Cortex of kidney (tissue), 1 donor: ENCODE data around the gene VPS18.

ENCODE experiments used
- DNase-seq: peaks from one replicate; lab custom pipeline; 2025; lab: John Stamatoyannopoulos, UW

VPS18 gene

DNA sequence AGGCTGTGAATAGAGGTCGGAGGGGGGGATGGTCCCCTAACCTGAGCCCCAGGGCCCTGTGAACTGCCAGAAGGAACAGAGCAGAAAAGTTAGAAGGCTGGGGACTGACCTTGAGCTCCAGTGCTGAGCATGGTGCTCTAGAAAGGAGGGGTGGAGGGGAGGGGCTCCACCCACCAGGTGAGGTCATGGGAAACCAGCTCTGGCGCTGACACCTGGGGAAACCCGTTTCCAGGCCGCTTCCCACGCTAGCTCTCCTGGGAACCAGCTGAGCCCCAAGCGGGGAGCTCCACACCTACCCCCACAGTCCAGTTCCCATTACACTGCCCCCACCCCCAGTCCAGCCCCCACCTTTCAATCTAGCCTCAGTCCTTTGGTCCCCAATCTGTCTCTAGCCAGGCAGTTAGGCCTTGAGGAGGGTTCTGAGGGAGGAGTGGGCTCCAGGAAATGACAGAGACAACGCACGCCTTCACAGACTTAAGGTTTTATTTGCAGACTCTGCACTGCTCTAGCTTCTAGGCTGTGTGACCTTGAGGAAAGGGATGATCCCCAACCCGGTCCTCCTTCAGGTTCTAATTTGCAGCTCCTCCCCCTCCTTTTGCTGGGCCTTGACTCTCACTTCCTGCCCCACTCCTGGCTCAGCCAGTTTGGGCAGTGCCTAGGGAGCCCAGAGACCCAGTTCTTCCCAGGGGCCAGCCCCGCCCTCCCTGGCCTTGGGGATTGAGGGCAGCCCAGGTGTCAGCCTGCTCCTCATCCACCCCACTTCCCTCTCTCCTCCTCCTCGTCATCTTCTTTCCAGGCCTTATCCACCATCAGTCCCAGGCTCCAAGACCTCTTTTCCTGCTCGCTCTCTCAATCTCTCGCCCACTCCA lies 22.3 kb upstream of the VPS18 start:
- no peak for DNase-seq

DNA sequence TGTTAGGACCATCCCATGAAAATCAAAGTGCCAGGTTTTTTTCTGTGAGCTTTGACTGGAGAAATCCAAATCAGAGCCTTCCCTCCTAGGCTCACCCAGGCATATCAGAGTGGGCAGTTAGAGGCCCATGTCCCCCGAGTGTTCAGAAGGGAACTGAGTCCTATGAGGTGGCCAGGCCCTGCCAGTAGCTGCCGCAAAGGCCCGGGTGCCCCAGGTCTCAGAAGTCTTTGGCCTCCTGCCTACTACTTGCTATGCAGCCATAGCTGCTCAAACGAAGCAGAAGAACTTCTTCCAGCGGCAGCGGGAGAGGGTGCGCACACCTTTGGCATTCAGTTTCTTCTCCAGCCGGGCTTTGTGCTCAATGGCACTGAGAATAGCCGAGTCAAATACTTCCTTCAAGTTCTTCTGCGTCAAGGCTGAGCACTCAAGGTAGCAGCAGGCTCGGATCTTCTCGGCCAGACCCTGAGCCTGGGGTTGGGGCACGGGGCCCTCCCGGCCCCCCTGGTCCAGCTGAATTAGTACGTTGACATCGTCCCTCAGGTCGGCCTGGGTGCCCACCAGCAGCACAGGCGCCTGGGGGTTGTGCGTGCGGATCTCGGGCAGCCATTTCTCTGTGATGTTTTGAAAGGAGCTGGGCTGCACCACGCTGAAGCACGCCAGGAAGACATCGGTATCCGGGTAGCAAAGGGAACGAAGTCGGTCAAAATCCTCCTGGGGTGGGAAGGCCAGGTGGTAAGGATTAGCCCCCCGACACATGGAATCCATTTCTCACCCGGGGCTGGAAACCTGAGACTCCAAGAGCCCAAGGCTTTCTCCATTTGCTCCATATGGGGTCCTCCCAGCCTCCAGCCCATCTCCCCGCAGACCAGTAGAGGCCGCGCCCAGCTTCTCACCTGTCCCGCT lies 21.2 kb upstream of the VPS18 start:
- no peak for DNase-seq

DNA sequence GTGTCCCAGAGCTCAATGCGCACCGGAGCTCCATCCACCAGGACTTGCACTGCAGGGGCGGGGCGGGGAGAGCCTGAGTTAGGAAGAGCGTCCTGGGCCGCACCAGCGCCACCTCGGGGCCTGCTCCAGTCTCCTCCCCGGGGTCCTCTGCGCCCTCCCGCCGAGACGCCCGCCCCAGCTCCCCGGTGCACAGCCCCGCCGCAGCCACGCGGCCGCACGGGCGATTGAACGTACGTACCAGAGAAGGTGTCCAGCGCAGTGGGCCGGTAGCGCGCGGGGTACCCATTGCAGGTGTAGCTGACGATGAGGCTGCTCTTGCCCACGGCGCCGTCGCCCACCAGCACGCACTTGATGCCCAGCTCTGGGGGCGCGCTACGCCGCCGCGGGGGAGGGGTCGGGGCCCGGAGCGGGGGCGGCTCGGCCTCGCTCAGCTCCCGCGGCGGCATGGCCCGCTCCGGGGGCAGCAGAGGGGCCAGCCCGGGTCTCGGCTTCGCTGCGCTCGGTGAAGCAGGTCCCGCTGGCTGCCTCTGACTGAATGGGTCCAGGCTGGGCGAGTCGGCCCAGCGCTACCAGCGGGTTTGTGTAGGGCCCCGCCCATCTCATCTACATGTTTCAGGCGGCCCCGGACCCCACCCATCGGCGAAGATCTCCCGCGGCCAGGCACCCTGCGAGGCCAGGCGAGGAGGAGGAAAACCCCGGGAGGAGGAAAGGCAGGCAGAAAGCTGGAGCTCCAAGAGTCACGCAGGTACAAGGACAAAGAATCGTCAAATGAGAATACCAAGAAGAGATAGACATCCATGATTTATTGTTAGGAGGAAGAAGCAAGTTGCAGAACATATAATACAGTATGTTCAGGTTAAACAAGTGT lies 20.3 kb upstream of the VPS18 start, which contains the start of gene RHOV:
RHOV (minus strand) TSS at position 541 of the 868 bp plus-strand sequence; CDS start at position 446, 95 bp downstream.
- no peak for DNase-seq

DNA sequence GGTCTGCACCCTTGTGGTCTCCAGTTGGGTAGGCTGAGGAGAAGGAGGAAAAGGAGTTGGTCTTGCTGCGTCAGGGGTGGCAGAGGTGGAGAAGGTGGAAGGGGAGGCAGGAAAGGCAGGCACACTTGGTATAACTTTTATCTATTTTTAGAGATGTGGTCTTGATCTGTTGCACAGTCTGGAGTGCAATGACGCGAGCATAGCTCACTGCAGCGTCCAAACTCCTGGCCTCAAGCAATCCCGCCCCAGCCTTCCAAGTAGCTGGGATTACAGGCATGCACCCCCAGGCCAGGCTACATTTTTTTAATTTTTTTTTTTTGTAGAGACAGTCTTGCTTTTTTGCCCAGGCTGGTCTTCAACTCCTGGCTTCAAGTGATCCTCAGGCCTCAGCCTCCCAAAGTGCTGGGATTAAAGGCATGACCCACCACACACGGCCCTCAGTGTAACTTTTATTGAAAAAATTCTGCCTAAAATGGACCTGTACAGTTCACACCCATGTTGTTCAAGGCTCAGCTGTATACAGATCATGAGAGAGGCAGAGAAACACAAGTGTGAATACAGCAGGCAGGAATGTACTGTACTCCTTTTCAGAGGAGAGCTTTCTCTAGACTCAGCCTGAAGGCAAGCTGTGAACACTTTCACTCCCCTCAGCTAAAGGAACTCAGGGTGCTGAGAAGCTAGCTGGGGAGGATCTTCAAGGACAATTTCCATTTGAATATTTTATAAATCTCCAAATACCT lies 18.1 kb upstream of the VPS18 start:
- DNase-seq, result no peak

DNA sequence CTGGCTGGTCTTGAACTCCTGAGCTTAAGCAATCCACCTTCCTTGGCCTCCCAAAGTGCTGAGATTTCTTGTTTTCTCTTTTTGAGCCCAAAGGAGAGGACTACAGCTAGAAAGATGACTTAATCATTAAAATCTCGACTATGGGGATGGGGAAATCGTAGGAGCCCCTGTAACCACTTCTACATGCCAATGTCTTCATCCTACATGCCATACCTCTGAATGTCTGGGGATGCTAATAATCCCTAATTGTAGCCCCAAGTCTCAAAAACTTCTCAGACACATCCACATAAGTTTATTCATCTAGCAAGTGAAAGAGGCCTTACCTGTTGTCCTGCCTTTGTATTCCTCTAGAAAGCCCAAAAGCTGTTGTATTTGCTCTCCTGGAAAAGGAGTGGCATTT lies 16.6 kb upstream of the VPS18 start:
- DNase-seq, result no peak

DNA sequence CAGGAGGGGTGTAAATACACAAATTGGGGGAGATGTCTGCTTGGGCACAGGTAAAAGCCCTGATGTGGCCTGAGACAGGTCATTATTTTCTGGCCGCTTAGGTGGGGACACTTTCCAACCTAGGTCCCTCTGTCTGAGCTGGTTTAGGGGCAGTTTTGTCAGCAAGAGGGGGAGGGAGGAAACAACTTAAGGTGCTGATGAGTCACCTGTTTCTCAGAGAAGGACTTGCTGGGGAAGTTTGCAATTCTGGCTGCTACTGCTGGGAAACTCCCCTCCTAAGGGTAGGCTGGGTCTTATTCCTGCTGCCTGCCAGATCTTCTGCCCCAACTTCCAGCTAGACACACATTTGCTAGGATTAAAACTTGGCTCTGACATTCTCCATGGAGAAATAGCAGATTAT lies 15.5 kb upstream of the VPS18 start:
- no peak for DNase-seq

DNA sequence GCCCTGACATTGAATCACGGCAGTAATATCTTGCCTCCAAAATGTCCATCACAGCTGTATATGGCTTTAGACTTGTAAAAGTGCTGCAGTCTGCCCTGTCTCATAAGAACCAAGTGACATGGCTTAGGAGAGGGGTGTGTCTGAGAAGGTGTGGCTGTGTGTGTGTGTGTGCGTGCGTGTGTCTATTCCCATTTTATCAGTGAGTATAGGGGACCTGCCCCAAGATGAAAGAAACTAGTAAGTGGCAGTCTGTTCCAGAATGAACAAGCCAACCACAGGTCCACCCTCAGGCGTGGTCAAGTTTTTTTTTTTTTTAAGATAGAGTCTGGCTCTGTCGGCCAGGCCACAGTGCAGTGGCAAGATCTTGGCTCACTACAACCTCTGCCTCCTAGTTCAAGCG lies 14.6 kb upstream of the VPS18 start:
- DNase-seq, result no peak

DNA sequence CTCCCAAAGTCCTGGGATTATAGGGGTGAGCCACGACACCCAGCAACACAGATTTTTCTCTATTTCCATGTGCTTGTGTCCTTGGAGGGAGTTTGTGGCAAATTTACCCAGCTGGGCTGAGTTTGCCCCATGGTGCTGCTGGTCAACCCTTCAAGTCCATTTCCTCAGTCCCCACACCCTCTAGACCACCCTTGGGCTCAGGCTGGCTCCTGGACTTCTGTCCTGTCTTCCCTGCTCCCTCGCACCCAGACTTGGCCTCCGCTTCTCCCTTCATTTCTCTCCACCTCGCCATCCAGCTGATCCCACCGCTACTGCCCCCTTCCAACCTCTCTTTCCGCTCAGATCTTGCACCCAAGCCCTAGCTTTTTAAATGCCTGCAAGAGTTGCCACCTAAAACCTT lies 12.9 kb upstream of the VPS18 start:
- DNase-seq, result no peak

DNA sequence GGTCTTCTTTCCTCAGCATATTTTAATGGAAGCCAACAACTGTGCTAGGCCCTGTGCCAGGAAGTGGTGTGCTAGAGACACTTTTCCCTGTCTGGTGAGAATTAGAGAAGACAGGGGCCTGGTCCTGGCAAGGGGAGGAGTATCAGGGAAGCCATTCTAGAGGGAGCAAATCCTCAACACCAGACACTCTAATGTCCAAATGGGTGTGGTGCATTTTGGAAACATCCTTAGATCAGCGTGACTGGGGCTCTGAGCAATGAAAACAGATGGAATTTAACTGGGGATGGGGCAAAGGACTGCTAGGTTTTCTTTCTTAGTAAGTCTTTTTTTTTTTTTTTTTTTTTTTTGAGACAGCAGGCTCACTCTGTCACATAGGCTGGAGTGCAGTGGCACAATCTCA lies 7.7 kb upstream of the VPS18 start:
- no peak for DNase-seq

DNA sequence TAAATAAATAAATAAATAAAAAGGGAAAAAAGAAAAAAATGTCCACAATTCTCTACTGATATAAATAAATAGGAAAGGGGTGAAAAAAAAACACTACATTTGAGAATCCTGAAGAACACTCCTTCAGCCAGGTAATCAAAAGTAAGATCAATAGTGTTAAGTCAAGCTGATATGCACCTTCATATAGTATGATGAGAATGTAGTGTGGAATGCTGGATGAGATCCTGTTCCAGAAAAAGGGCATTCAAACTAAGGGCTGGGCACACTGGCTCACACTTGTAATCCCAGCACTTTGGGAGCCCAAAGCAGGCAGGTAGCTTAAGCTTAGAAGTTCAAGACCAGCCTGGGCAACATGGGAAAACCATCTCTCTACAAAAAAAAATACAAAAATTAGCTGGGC lies 5.1 kb upstream of the VPS18 start:
- DNase-seq, result no peak

DNA sequence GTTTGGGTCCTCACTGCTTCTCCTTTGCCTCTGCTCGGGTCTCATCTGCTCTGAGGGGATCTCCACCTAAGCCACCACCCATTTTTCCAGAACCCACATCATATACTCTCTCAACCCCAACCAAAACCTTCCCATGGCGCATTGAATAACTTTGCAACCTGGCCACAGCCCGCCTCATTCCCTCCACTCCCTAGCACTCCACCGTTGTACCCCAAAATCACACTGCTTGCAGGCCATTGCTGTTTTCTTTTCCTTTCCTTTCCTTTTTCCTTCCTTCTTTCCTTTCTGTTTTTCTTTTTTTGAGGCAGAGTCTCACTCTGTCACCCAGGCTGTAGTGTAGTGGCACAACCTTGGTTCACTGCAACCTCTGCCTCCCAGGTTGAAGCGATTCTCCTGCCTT lies 3.1 kb upstream of the VPS18 start:
- DNase-seq, result no peak

DNA sequence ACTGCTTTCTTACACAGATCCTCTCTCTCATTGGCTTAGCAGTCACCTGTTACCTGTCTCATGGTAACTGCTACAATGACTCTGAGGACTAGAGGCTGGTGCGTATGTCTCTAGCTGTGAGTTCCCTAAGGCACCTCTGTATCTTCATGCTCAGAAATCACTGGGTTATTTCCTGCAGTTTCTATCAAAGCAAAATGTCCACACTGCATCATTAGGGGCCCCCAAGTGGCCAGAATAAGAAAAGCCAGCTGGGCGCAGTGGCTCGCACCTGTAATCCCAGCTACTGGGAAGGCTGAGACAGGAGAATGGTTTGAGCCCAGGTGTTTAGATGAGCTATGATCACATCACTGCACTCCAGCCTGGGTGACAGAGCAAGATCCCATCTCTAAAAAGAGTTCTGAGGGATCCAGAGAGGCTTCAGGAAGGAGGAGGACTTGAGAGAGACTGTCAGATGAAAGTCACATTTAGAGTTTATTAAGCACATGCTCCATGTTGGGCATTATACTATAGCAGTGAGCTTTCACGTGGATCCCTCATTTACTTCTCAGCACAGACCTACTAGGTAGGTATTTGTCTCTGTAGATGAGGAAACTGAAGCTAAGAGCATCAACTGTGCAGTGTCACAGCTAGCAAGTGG lies 2.3 kb upstream of the VPS18 start:
- no peak for DNase-seq

DNA sequence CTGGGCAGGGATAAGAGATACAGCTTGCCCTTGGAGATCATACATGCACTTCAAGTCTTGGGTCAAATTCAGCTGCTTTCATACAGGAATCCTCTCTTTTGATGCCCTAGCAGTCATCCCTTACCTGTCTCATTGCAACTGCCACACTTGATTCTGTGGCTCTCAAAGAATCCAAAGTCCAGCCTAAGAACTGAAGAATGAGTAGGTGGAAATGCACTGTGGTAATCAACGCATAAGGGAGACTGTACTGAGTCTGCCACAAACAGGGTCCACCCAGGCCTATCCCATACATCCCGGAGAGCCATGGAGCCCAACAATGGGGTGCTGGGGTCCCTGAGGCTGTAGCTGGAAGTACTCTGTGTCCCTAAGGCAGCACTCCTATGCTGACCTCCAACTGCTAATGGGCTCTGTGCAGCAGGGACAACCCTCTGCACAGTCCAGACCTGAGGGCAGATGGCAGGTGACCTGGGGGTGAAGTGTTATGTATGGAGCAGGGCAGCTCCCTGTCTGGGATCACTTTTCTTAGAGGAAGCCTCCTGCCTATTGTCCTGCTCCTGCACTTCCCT lies 1.7 kb upstream of the VPS18 start:
- DNase-seq, result no peak

DNA sequence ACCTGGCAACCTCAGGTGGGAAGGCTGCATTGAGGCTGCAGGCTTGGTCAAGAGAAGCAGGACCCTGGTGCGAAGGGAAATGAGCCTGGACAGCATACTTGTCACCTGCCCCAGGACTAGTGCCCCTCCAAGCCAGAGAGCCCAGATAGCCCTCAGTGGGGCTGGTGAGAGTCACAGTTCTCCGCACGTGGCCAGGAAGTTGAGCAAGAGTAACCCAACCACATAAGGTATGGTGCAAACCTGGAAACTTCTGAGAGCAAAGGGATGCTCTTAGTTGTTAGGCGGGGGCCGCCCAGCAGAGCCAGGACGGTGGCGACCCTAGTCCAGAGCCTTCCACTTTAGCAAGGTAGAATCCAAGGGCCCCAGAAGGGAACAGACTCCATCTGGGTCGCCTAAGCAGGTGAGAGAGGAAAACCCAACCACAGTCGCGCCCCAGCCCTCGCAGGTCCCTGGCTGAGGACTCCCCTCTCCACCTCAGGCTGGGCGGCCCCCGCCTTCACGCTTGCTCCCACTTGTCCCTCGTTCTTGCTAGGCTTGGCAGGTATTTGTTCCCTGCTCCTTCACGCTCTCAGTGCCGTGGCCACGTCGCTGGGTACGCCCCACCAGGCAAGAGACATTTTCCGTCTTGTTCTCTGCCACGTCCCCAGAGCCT lies 1.1 kb upstream of the VPS18 start:
- no peak for DNase-seq

DNA sequence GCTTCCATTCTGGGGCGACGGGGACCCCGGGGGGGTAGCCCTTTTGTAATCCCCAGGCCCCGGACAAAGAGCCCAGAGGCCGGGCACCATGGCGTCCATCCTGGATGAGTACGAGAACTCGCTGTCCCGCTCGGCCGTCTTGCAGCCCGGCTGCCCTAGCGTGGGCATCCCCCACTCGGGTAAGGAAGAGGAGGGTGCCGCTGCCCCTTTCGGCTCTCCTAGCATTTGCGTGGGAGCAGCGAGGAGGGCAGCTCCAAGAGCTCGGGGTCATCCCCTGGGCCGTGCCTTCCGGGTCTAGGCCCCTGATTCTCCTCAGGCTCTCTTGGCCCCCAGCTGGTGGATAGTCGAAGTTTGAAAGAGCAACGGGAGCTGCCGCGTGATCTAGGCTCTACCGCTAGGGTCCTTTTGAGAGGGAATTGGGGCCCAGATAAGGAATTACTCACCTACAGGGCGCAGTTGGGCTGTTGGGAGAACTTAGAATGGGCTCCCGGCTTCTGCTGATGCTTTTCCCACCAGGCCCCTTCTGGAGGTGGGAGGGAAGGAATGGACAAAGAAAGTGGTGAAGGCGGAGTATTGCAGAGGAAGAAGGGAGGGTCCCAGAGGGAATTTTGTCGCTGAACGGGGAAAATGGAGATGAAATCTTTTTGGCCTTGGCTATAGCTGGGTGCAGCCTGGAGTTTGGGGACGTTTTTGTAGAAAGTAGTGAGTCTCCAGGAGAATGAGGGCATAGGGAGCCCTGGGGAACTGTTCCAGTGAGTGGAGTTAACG lies 615 bp downstream of the VPS18 start:
- no peak for DNase-seq

DNA sequence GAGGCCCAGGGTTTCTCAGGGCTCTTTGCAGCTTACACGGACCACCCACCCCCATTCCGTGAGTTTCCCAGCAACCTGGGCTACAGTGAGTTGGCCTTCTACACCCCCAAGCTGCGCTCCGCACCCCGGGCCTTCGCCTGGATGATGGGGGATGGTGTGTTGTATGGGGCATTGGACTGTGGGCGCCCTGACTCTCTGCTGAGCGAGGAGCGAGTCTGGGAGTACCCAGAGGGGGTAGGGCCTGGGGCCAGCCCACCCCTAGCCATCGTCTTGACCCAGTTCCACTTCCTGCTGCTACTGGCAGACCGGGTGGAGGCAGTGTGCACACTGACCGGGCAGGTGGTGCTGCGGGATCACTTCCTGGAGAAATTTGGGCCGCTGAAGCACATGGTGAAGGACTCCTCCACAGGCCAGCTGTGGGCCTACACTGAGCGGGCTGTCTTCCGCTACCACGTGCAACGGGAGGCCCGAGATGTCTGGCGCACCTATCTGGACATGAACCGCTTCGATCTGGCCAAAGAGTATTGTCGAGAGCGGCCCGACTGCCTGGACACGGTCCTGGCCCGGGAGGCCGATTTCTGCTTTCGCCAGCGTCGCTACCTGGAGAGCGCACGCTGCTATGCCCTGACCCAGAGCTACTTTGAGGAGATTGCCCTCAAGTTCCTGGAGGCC lies 5.4 kb downstream of the VPS18 start:
- no peak for DNase-seq

DNA sequence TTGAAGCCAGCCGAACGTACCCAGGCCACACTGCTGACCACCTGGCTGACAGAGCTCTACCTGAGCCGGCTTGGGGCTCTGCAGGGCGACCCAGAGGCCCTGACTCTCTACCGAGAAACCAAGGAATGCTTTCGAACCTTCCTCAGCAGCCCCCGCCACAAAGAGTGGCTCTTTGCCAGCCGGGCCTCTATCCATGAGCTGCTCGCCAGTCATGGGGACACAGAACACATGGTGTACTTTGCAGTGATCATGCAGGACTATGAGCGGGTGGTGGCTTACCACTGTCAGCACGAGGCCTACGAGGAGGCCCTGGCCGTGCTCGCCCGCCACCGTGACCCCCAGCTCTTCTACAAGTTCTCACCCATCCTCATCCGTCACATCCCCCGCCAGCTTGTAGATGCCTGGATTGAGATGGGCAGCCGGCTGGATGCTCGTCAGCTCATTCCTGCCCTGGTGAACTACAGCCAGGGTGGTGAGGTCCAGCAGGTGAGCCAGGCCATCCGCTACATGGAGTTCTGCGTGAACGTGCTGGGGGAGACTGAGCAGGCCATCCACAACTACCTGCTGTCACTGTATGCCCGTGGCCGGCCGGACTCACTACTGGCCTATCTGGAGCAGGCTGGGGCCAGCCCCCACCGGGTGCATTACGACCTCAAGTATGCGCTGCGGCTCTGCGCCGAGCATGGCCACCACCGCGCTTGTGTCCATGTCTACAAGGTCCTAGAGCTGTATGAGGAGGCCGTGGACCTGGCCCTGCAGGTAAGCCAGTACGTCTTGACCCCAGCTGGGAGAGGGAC lies 6.2 kb downstream of the VPS18 start:
- no peak for DNase-seq

DNA sequence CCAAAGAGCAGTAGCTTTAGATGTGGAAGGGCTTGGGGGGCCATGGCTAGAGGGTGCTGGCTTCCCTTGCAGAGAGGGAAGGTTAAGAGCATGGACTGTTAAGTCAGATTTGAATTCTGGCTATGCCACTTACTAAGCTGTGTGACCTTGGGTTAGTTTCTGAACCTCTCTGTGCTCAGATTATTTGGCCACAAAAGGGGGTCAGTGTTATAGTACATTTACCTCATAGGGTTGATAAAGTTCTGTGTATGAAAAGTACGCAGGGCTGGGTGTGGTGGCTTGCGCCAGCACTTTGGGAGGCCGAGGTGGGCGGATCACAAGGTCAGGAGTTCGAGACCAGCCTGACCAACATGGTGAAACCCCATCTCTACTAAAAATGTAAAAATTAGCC lies 6.8 kb downstream of the VPS18 start:
- DNase-seq, result no peak
